Endodermal cell (in vitro differentiated cells): ENCODE data around the gene NUDT16L1. TPM values are rescaled to one million over a fixed set of nuclear protein-coding genes. Genes with fewer than 3 reads are reported as not detected.

ENCODE experiments used
- DNase-seq: peaks from one replicate; pipeline ENCODE4 v3.0.0-alpha.2; 2017
- H3K27ac ChIP-seq: 2 replicates; pipeline ENCODE4 v1.5.1; 2013; ENCODE audit warnings: mild to moderate bottlenecking, low read depth, low read length, moderate library complexity
- H3K27me3 ChIP-seq: 2 replicates; pipeline ENCODE4 v1.6.1; 2013; ENCODE audit warnings: mild to moderate bottlenecking, low read length, moderate library complexity; ENCODE audit not compliant: insufficient read depth, control insufficient read depth, poor library complexity, severe bottlenecking
- H3K36me3 ChIP-seq: 2 replicates; pipeline ENCODE4 v1.7.0; 2013; ENCODE audit warnings: mild to moderate bottlenecking, low read length, moderate library complexity; ENCODE audit not compliant: control insufficient read depth, insufficient read depth
- H3K4me1 ChIP-seq: one replicate; pipeline ENCODE4 v1.7.0; 2013; ENCODE audit warnings: low read length; ENCODE audit not compliant: control insufficient read depth, insufficient read depth
- H3K4me3 ChIP-seq: 2 replicates; pipeline ENCODE4 v1.5.1; 2013; ENCODE audit warnings: mild to moderate bottlenecking, low read length, moderate library complexity
- H3K9ac ChIP-seq: 2 replicates; pipeline ENCODE4 v1.6.1; 2013; ENCODE audit warnings: mild to moderate bottlenecking, low read length, moderate library complexity; ENCODE audit not compliant: poor library complexity, severe bottlenecking; ENCODE audit errors: extremely low read depth
- H3K9me3 ChIP-seq: 2 replicates; pipeline ENCODE4 v1.6.1; 2013; ENCODE audit warnings: mild to moderate bottlenecking, low read length, moderate library complexity; ENCODE audit not compliant: control insufficient read depth
- H3K27ac Mint-ChIP-seq: 2 replicates; pipeline ENCODE4 v1.8.0; 2020; ENCODE audit warnings: mixed read lengths
- H3K27me3 Mint-ChIP-seq: 2 replicates; pipeline ENCODE4 v1.8.0; 2021; ENCODE audit warnings: mild to moderate bottlenecking, mixed read lengths; ENCODE audit not compliant: insufficient read depth
- H3K36me3 Mint-ChIP-seq: 2 replicates; pipeline ENCODE4 v1.8.0; 2020; ENCODE audit warnings: low read depth, mixed read lengths
- H3K4me1 Mint-ChIP-seq: 2 replicates; pipeline ENCODE4 v1.8.0; 2020; ENCODE audit warnings: mixed read lengths
- H3K4me3 Mint-ChIP-seq: 2 replicates; pipeline ENCODE4 v1.8.0; 2020; ENCODE audit warnings: mild to moderate bottlenecking, moderate library complexity, mixed read lengths
- H3K9me3 Mint-ChIP-seq: 2 replicates; pipeline ENCODE4 v1.8.0; 2020; ENCODE audit warnings: mild to moderate bottlenecking, mixed read lengths
- CTCF ChIP-seq: fragments of 200-600 bp; sonication (generic); conservative IDR thresholded peaks from 2 replicates; pipeline ENCODE4 v1.5.0; 2021; ENCODE audit warnings: antibody characterized with exemption, mild to moderate bottlenecking
- WGBS, 2 experiments: methylation state at CpG; one replicate each; pipeline versions ENCODE4 v1.1.5 to v1.1.7; 2013; ENCODE audit warnings: missing lambda C conversion rate in 2 of 2, mixed read lengths in 1 of 2; ENCODE audit not compliant: insufficient coverage in 1 of 2, insufficient read length in 1 of 2; 5-methylcytosine and 5-hydroxymethylcytosine counted together
- total RNA-seq, 2 donors: library from RNA; stranded (reverse); fragmentation: NEBNext Ultra II Directional in 1 of 2; extraction: Animal tissue kit (Norgen Biotek cat#: 25700) in 1 of 2; gene quantifications; 2 replicates in 1 of 2; 3 replicates in 1 of 2; pipeline ENCODE4 v1.2.1, GENCODE V29; 2021

The NUDT16L1 gene
- total RNA-seq, 2 donors from 2014 or later: 38.6 to 40.7 TPM

GRCh38 chr16:4685776-4686496, 7.4 kb upstream of the NUDT16L1 start:
- Mint-ChIP-seq H3K4me3 (no peak overlapping the region), H3K27me3 (no peaks in the 10 kb centered on the region), H3K27ac (no peak overlapping the region), H3K36me3 (peaks cover 7% of the 10 kb centered on the region), H3K4me1 (no peaks in the 10 kb centered on the region), H3K9me3 (no peaks in the 10 kb centered on the region)
- Histone ChIP-seq H3K36me3 (peaks cover 26% of the 10 kb centered on the region), H3K9me3 (no peaks in the 10 kb centered on the region), H3K27me3 (no peaks in the 10 kb centered on the region), H3K27ac (no peak overlapping the region), H3K4me3 (no peak overlapping the region), H3K4me1 (no peaks in the 10 kb centered on the region), H3K9ac (no peak overlapping the region)
- TF ChIP-seq CTCF: no peak
- WGBS, 2 experiments: 94 to 96% methylated on average over 33 to 37 of the region's 38 CpGs
- no peak for DNase-seq

- Histone ChIP-seq H3K9ac (no peak overlapping the region), H3K27ac (no peak overlapping the region), H3K36me3 (peaks cover 26% of the 10 kb centered on the region), H3K4me1 (no peaks in the 10 kb centered on the region), H3K27me3 (no peaks in the 10 kb centered on the region), H3K4me3 (no peak overlapping the region), H3K9me3 (no peaks in the 10 kb centered on the region)
- peaks cover 7% of the 10 kb centered on the region for H3K36me3 Mint-ChIP-seq
- no peak overlapping the region for H3K27ac Mint-ChIP-seq
- H3K4me3 Mint-ChIP-seq: no peak overlapping the region
- H3K9me3 Mint-ChIP-seq: no peaks in the 10 kb centered on the region
- H3K27me3 Mint-ChIP-seq: no peaks in the 10 kb centered on the region
- peak; percentile 41 for DNase-seq
- 91 to 95% methylated on average over 15 to 27 of the region's 27 CpGs for WGBS, 2 experiments
- TF ChIP-seq CTCF: no peak
- H3K4me1 Mint-ChIP-seq: no peaks in the 10 kb centered on the region
Observed at GRCh38 chr16:4686497-4687210, 6.7 kb upstream of the NUDT16L1 start.

- no peak for TF ChIP-seq CTCF
- peaks cover 7% of the 10 kb centered on the region for H3K36me3 Mint-ChIP-seq
- no peak overlapping the region for H3K9ac ChIP-seq
- no peaks in the 10 kb centered on the region for H3K27me3 ChIP-seq
- no peak overlapping the region for H3K4me3 ChIP-seq
- no peak overlapping the region for H3K27ac ChIP-seq
- no peaks in the 10 kb centered on the region for H3K27me3 Mint-ChIP-seq
- H3K4me1 Mint-ChIP-seq: no peaks in the 10 kb centered on the region
- H3K9me3 ChIP-seq: no peaks in the 10 kb centered on the region
- no peak overlapping the region for H3K4me3 Mint-ChIP-seq
- H3K36me3 ChIP-seq: peaks cover 26% of the 10 kb centered on the region
- WGBS, 2 experiments: 89 to 94% methylated on average over 3 to 6 of the region's 8 CpGs
- no peaks in the 10 kb centered on the region for H3K9me3 Mint-ChIP-seq
- no peaks in the 10 kb centered on the region for H3K4me1 ChIP-seq
- DNase-seq: no peak
- no peak overlapping the region for H3K27ac Mint-ChIP-seq
Observed at GRCh38 chr16:4687416-4687815, 5.9 kb upstream of the NUDT16L1 start.
